Measurements from ENCODE around the gene PSMD9.

PSMD9 gene

GRCh38 chr12:121957861-121958515 lies 69.4 kb downstream of the PSMD9 start:
- DNase-seq = no peak

GRCh38 chr12:121958541-121959240 lies 70.1 kb downstream of the PSMD9 start:
- peak; percentile 28 for DNase-seq

GRCh38 chr12:121960541-121960940 lies 72.0 kb downstream of the PSMD9 start:
- no peak for DNase-seq

- DNase-seq = no peak
These were observed 72.7 kb downstream of the PSMD9 start for GRCh38 chr12:121961195-121961879.

- no peak for DNase-seq
These were observed 74.9 kb downstream of the PSMD9 start for GRCh38 chr12:121963341-121964018.

GRCh38 chr12:121964813-121965643 lies 76.4 kb downstream of the PSMD9 start:
- DNase-seq = no peak

- DNase-seq = no peak
These were observed 78.4 kb downstream of the PSMD9 start for GRCh38 chr12:121966959-121967358.

Data from retina (tissue), 1 donor.